Subcutaneous abdominal adipose tissue (tissue), 5 donors: ENCODE data around the gene VASN.
"Not testable (repeated sequence)": the region's sequence is repeated elsewhere in the genome, so short reads cannot be mapped to it uniquely, and the experiment has no call there.

ENCODE experiments used
- H3K27ac ChIP-seq: one replicate; pipeline ENCODE4 v1.7.0; 2013; ENCODE audit warnings: low read depth, mild to moderate bottlenecking, inconsistent platforms, low read length, moderate library complexity
- H3K27me3 ChIP-seq, 5 donors: one replicate each; pipeline ENCODE4 v1.7.0; 2013; ENCODE audit warnings: low read length in 5 of 5, inconsistent platforms in 1 of 5; ENCODE audit not compliant: control insufficient read depth in 5 of 5, insufficient read depth in 4 of 5
- H3K36me3 ChIP-seq, 5 donors: one replicate each; pipeline ENCODE4 v1.7.0; 2013; ENCODE audit warnings: low read length in 5 of 5; ENCODE audit not compliant: control insufficient read depth in 5 of 5, insufficient read depth in 5 of 5
- H3K4me1 ChIP-seq, 5 donors: one replicate each; pipeline ENCODE4 v1.7.0; 2013; ENCODE audit warnings: low read length in 5 of 5, mild to moderate bottlenecking in 3 of 5, moderate library complexity in 1 of 5; ENCODE audit not compliant: control insufficient read depth in 5 of 5, insufficient read depth in 5 of 5
- H3K4me3 ChIP-seq, 5 donors: one replicate each; pipeline ENCODE4 v1.7.0; 2013; ENCODE audit warnings: low read length in 5 of 5, low read depth in 1 of 5
- H3K9ac ChIP-seq, 5 donors: one replicate each; pipeline ENCODE4 v1.7.0; 2013; ENCODE audit warnings: low read length in 5 of 5, mild to moderate bottlenecking in 4 of 5, moderate library complexity in 3 of 5
- H3K9me3 ChIP-seq, 5 donors: one replicate each; pipeline ENCODE4 v1.7.0; 2013; ENCODE audit warnings: low read length in 5 of 5; ENCODE audit not compliant: control insufficient read depth in 5 of 5
- donor health status: healthy.
- donor health status: healthy.
- donor health status: healthy.
- donor health status: healthy.
- donor health status: healthy.

VASN gene

GRCh38 chr16:4328782-4329775, 42.6 kb upstream of the VASN start:
- Histone ChIP-seq H3K4me1 (peaks cover 2 to 51% (median 42%) of the 10 kb centered on the region in 5 donors), H3K27ac (peak overlapping the region; percentile 65), H3K27me3 (peaks cover 0 to 3% (median 0%) of the 10 kb centered on the region in 5 donors), H3K4me3 (peak overlapping the region in 2 of 5 donors; percentile 64 to 65), H3K36me3 (peaks cover 0 to 20% (median 10%) of the 10 kb centered on the region in 5 donors), H3K9ac (peak overlapping the region in 2 of 5 donors; percentile 42 to 65), H3K9me3 (no peaks in the 10 kb centered on the region)

- H3K4me3 ChIP-seq: no peak overlapping the region
- no peak overlapping the region for H3K9ac ChIP-seq
- H3K36me3 ChIP-seq: peaks cover 0 to 29% (median 17%) of the 10 kb centered on the region in 5 donors
- H3K27ac ChIP-seq: no peak overlapping the region
- H3K4me1 ChIP-seq: peaks cover 0 to 38% (median 29%) of the 10 kb centered on the region in 5 donors
- H3K27me3 ChIP-seq: peaks cover 0 to 3% (median 0%) of the 10 kb centered on the region in 5 donors
- H3K9me3 ChIP-seq: no peaks in the 10 kb centered on the region
Observed at GRCh38 chr16:4330277-4330874, 41.3 kb upstream of the VASN start.

- Histone ChIP-seq H3K4me1 (peaks cover 0 to 29% (median 25%) of the 10 kb centered on the region in 5 donors), H3K27me3 (peaks cover 0 to 3% (median 0%) of the 10 kb centered on the region in 5 donors), H3K9ac (no peak overlapping the region), H3K36me3 (peaks cover 0 to 43% (median 26%) of the 10 kb centered on the region in 5 donors), H3K9me3 (no peaks in the 10 kb centered on the region), H3K4me3 (no peak overlapping the region), H3K27ac (no peak overlapping the region)
Observed at GRCh38 chr16:4332083-4332482, 39.6 kb upstream of the VASN start.

GRCh38 chr16:4332623-4333307, 38.9 kb upstream of the VASN start:
- Histone ChIP-seq H3K4me1 (peaks cover 0 to 24% (median 21%) of the 10 kb centered on the region in 5 donors), H3K36me3 (peaks cover 0 to 50% (median 26%) of the 10 kb centered on the region in 5 donors)

GRCh38 chr16:4333308-4333638, 38.4 kb upstream of the VASN start:
- Histone ChIP-seq H3K9me3 (no peaks in the 10 kb centered on the region), H3K9ac (no peak overlapping the region), H3K4me1 (peaks cover 0 to 19% (median 16%) of the 10 kb centered on the region in 5 donors), H3K36me3 (peaks cover 0 to 50% (median 26%) of the 10 kb centered on the region in 5 donors), H3K27me3 (peaks cover 0 to 3% (median 0%) of the 10 kb centered on the region in 5 donors), H3K4me3 (no peak overlapping the region), H3K27ac (no peak overlapping the region)

More at GRCh38 chr16:4332623-4333307, 38.9 kb upstream of the VASN start:
- H3K9ac ChIP-seq: no peak overlapping the region
- no peak overlapping the region for H3K4me3 ChIP-seq
- H3K27ac ChIP-seq: no peak overlapping the region
- no peaks in the 10 kb centered on the region for H3K9me3 ChIP-seq
- H3K27me3 ChIP-seq: peaks cover 0 to 3% (median 0%) of the 10 kb centered on the region in 5 donors

GRCh38 chr16:4333714-4334113, 37.9 kb upstream of the VASN start:
- H3K27me3 ChIP-seq, H3K27ac ChIP-seq, H3K4me3 ChIP-seq, H3K9ac ChIP-seq, H3K9me3 ChIP-seq: not testable (repeated sequence)
- peaks cover 0 to 15% (median 12%) of the 10 kb centered on the region in 5 donors for H3K4me1 ChIP-seq
- peaks cover 0 to 51% (median 28%) of the 10 kb centered on the region in 5 donors for H3K36me3 ChIP-seq

- Histone ChIP-seq H3K27ac (no peak overlapping the region), H3K4me1 (peaks cover 0 to 7% (median 3%) of the 10 kb centered on the region in 5 donors), H3K4me3 (no peak overlapping the region), H3K27me3 (peaks cover 0 to 3% (median 0%) of the 10 kb centered on the region in 5 donors), H3K9ac (no peak overlapping the region), H3K9me3 (no peaks in the 10 kb centered on the region), H3K36me3 (peaks cover 0 to 63% (median 36%) of the 10 kb centered on the region in 5 donors)
Observed at GRCh38 chr16:4334724-4335495, 36.7 kb upstream of the VASN start.

GRCh38 chr16:4336701-4337539, 34.7 kb upstream of the VASN start:
- Histone ChIP-seq H3K27me3 (peaks cover 0 to 3% (median 0%) of the 10 kb centered on the region in 5 donors), H3K9ac (no peak overlapping the region), H3K36me3 (peaks cover 0 to 76% (median 42%) of the 10 kb centered on the region in 5 donors), H3K4me3 (no peak overlapping the region), H3K27ac (no peak overlapping the region), H3K9me3 (no peaks in the 10 kb centered on the region), H3K4me1 (peaks cover 0 to 6% (median 0%) of the 10 kb centered on the region in 5 donors)
